ENCODE measurements around the gene CMKLR1. TPM values are rescaled to one million over a fixed set of nuclear protein-coding genes. Genes with fewer than 3 reads are reported as not detected.
A peak's percentile ranks its signal among the peaks of the same experiment; 100 is the strongest.

CMKLR1 gene
- total and polyA plus RNA-seq, 2 donors from 2014 or later = 6.1 to 25.7 TPM

- DNase-seq (peak in 1 of 5 donors; percentile 24), FAIRE-seq (no peak)
- Histone ChIP-seq H3K9ac (ENCODE audit: low read length in 3 of 3) (no peak overlapping the region), H3K9me3 (ENCODE audit: control insufficient read depth in 2 of 3, insufficient read depth in 1 of 3, low read length in 3 of 3) (no peaks in the 10 kb centered on the region), H3K27ac (ENCODE audit: low read depth in 2 of 2, low read length in 2 of 2) (peak overlapping the region; percentile 32 to 62), H3K36me3 (ENCODE audit: control insufficient read depth in 2 of 3, insufficient read depth in 3 of 3, low read length in 3 of 3) (no peaks in the 10 kb centered on the region), H3K4me3 (ENCODE audit: low read length in 3 of 3) (no peak overlapping the region), H3K4me1 (ENCODE audit: control insufficient read depth in 2 of 3, insufficient read depth in 2 of 3, low read depth in 1 of 3, low read length in 3 of 3) (peaks cover 0 to 20% (median 0%) of the 10 kb centered on the region in 3 donors), H3K27me3 (ENCODE audit: control insufficient read depth, insufficient read depth, low read length) (no peaks in the 10 kb centered on the region)
- no peak for TF ChIP-seq CTCF (IDR thresholded peaks at IDR 0.05; ENCODE audit: borderline replicate concordance, extremely low read depth, insufficient read depth)
- intact Hi-C loops (cut with DNase I) = no loop called here
Measured at GRCh38 chr12:108313241-108313605, 25.9 kb downstream of the CMKLR1 start.

GRCh38 chr12:108312693-108313189 is 26.4 kb downstream of the CMKLR1 start:
- intact Hi-C loops (cut with DNase I) = no loop called here

GRCh38 chr12:108312073-108312659 is 26.9 kb downstream of the CMKLR1 start:
- H3K9me3 ChIP-seq (ENCODE audit: control insufficient read depth in 2 of 3, insufficient read depth in 1 of 3, low read length in 3 of 3) = no peaks in the 10 kb centered on the region
- peak in 1 of 5 donors; percentile 12 for DNase-seq
- TF ChIP-seq CTCF (IDR thresholded peaks at IDR 0.05; ENCODE audit: borderline replicate concordance, extremely low read depth, insufficient read depth) = no peak
- H3K4me3 ChIP-seq (ENCODE audit: low read length in 3 of 3) = no peak overlapping the region
- H3K4me1 ChIP-seq (ENCODE audit: control insufficient read depth in 2 of 3, insufficient read depth in 2 of 3, low read depth in 1 of 3, low read length in 3 of 3) = peaks cover 0 to 20% (median 0%) of the 10 kb centered on the region in 3 donors
- H3K27ac ChIP-seq (ENCODE audit: low read depth in 2 of 2, low read length in 2 of 2) = peak overlapping the region; percentile 18 to 62
- no peak for FAIRE-seq
- no peaks in the 10 kb centered on the region for H3K36me3 ChIP-seq (ENCODE audit: control insufficient read depth in 2 of 3, insufficient read depth in 3 of 3, low read length in 3 of 3)
- H3K27me3 ChIP-seq (ENCODE audit: control insufficient read depth, insufficient read depth, low read length) = no peaks in the 10 kb centered on the region
- no peak overlapping the region for H3K9ac ChIP-seq (ENCODE audit: low read length in 3 of 3)
- intact Hi-C loops (cut with DNase I) = no loop called here

More at GRCh38 chr12:108312693-108313189, 26.4 kb downstream of the CMKLR1 start:
- H3K4me1 ChIP-seq (ENCODE audit: control insufficient read depth in 2 of 3, insufficient read depth in 2 of 3, low read depth in 1 of 3, low read length in 3 of 3) = peaks cover 0 to 20% (median 0%) of the 10 kb centered on the region in 3 donors
- FAIRE-seq = no peak
- no peak overlapping the region for H3K9ac ChIP-seq (ENCODE audit: low read length in 3 of 3)
- H3K9me3 ChIP-seq (ENCODE audit: control insufficient read depth in 2 of 3, insufficient read depth in 1 of 3, low read length in 3 of 3) = no peaks in the 10 kb centered on the region
- peak in 4 of 5 donors; percentile 22 to 91 (median 44) for DNase-seq
- no peaks in the 10 kb centered on the region for H3K27me3 ChIP-seq (ENCODE audit: control insufficient read depth, insufficient read depth, low read length)
- no peak overlapping the region for H3K4me3 ChIP-seq (ENCODE audit: low read length in 3 of 3)
- H3K36me3 ChIP-seq (ENCODE audit: control insufficient read depth in 2 of 3, insufficient read depth in 3 of 3, low read length in 3 of 3) = no peaks in the 10 kb centered on the region
- peak overlapping the region; percentile 32 to 62 for H3K27ac ChIP-seq (ENCODE audit: low read depth in 2 of 2, low read length in 2 of 2)
- no peak for TF ChIP-seq CTCF (IDR thresholded peaks at IDR 0.05; ENCODE audit: borderline replicate concordance, extremely low read depth, insufficient read depth)

Measured in kidney (tissue), 14 donors.